Measurements from ENCODE around the gene MMP20.

Gene MMP20

GRCh38 chr11:102552447-102553194, 72.5 kb downstream of the MMP20 start:
- no peak for DNase-seq

- no peak for DNase-seq
These were observed 73.1 kb downstream of the MMP20 start for GRCh38 chr11:102552020-102552419.

- DNase-seq: no peak
These were observed 73.9 kb downstream of the MMP20 start for GRCh38 chr11:102551169-102551781.

GRCh38 chr11:102546923-102547471, 78.1 kb downstream of the MMP20 start:
- peak; percentile 24 for DNase-seq

- no peak for DNase-seq
These were observed 78.7 kb downstream of the MMP20 start for GRCh38 chr11:102546427-102546826.

GRCh38 chr11:102545701-102546100, 79.4 kb downstream of the MMP20 start:
- DNase-seq: no peak

- DNase-seq: no peak
These were observed 80.5 kb downstream of the MMP20 start for GRCh38 chr11:102544594-102544993.

- no peak for DNase-seq
These were observed 85.6 kb downstream of the MMP20 start for GRCh38 chr11:102539567-102539966.

GRCh38 chr11:102538932-102539331, 86.2 kb downstream of the MMP20 start:
- DNase-seq: no peak

GRCh38 chr11:102534261-102534872, 90.8 kb downstream of the MMP20 start:
- DNase-seq: no peak

- no peak for DNase-seq
These were observed 94.6 kb downstream of the MMP20 start, which contains the start of gene MMP7 for GRCh38 chr11:102530558-102530957. MMP7 (minus strand) TSS chr11:102530747; CDS start chr11:102530700, 47 bp downstream.

- DNase-seq: no peak
These were observed 96.5 kb downstream of the MMP20 start for GRCh38 chr11:102528618-102529017.

- no peak for DNase-seq
These were observed 97.4 kb downstream of the MMP20 start for GRCh38 chr11:102527684-102528083.

GRCh38 chr11:102527041-102527440, 98.1 kb downstream of the MMP20 start:
- DNase-seq: no peak

All from CD4-positive, alpha-beta T cell treated with Interleukin-21 for 1 hour (primary cell).